Osteoblast (primary cell): ENCODE data around the gene MMP24OS. TPM values are rescaled to one million over a fixed set of nuclear protein-coding genes. Genes with fewer than 3 reads are reported as not detected.

Experiments used
- DNase-seq: peaks from one replicate; pipeline ENCODE4 v3.0.0; 2011; ENCODE audit warnings: low spot score, mixed read lengths; ENCODE audit not compliant: insufficient read length; ENCODE audit errors: missing footprints
- H2AFZ ChIP-seq: 2 replicates; pipeline ENCODE4 v1.6.0; 2011; ENCODE audit warnings: mild to moderate bottlenecking, low read length
- H3K27ac ChIP-seq: 2 replicates; pipeline ENCODE4 v1.5.1; 2011; ENCODE audit warnings: mild to moderate bottlenecking, low read depth, low read length, moderate library complexity
- H3K27me3 ChIP-seq: 2 replicates; pipeline ENCODE4 v1.6.0; 2012; ENCODE audit warnings: mild to moderate bottlenecking, control low read depth, inconsistent platforms, low read length, moderate library complexity; ENCODE audit not compliant: insufficient read depth
- H3K36me3 ChIP-seq: 2 replicates; pipeline ENCODE4 v1.5.1; 2011; ENCODE audit warnings: mild to moderate bottlenecking, low read length, control low read depth, moderate library complexity; ENCODE audit not compliant: insufficient read depth
- H3K4me1 ChIP-seq: 2 replicates; pipeline ENCODE4 v1.5.1; 2011; ENCODE audit warnings: mild to moderate bottlenecking, low read length, control low read depth, moderate library complexity; ENCODE audit not compliant: insufficient read depth
- H3K4me2 ChIP-seq: 2 replicates; pipeline ENCODE4 v1.6.0; 2011; ENCODE audit warnings: mild to moderate bottlenecking, low read length; ENCODE audit not compliant: insufficient read depth
- H3K4me3 ChIP-seq: fragments of 200-600 bp; sonication (generic); 3 replicates; pipeline ENCODE4 v1.5.1; 2012; ENCODE audit warnings: mild to moderate bottlenecking, low read length, inconsistent platforms; ENCODE audit not compliant: insufficient read depth
- H3K79me2 ChIP-seq: 2 replicates; pipeline ENCODE4 v1.6.0; 2012; ENCODE audit warnings: mild to moderate bottlenecking, low read length, control low read depth, inconsistent platforms; ENCODE audit not compliant: insufficient read depth
- H3K9me3 ChIP-seq: 2 replicates; pipeline ENCODE4 v1.5.1; 2011; ENCODE audit warnings: low read depth, low read length, control low read depth
- H4K20me1 ChIP-seq: 2 replicates; pipeline ENCODE4 v1.6.0; 2012; ENCODE audit warnings: mild to moderate bottlenecking, low read length, control low read depth; ENCODE audit not compliant: insufficient read depth
- total RNA-seq: library from RNA; depleted of rRNA; stranded (reverse); fragments of >200 nt; gene quantifications from 2 replicates; pipeline ENCODE4 v1.2.3, GENCODE V29; 2012
- TF ChIP-seq, protein P1 (sequence below): IDR thresholded peaks from 2 replicates; pipeline ENCODE4 v1.5.1; 2011; ENCODE audit warnings: mild to moderate bottlenecking, low read depth, low read length, moderate library complexity; ENCODE audit errors: extremely low read depth

MMP24OS gene
- total RNA-seq, 1 donor = 22.1 TPM

DNA sequence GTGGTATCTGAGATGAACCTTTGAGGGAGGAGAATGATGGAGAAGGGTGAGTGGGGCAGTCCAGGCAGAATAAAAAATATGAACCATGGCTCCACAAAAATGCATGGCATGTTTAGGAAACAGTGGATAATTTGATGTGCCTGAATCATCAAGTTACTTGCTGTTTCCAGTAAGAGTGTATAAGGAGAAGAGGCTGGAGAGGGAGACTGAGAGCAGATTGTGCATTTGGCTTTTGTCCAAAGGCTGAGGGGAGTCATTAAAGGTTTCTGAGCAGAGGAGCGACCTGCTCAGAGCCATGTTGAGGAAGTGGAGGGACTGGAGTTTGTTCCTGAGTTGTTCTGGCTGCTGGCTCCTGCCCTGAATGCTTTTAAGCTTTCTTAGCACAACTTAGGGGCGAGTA, 45.3 kb downstream of the MMP24OS start:
- peaks cover 2% of the 10 kb centered on the region for H4K20me1 ChIP-seq
- peak overlapping the region; percentile 29 for H3K27ac ChIP-seq
- TF ChIP-seq, protein P1, sequence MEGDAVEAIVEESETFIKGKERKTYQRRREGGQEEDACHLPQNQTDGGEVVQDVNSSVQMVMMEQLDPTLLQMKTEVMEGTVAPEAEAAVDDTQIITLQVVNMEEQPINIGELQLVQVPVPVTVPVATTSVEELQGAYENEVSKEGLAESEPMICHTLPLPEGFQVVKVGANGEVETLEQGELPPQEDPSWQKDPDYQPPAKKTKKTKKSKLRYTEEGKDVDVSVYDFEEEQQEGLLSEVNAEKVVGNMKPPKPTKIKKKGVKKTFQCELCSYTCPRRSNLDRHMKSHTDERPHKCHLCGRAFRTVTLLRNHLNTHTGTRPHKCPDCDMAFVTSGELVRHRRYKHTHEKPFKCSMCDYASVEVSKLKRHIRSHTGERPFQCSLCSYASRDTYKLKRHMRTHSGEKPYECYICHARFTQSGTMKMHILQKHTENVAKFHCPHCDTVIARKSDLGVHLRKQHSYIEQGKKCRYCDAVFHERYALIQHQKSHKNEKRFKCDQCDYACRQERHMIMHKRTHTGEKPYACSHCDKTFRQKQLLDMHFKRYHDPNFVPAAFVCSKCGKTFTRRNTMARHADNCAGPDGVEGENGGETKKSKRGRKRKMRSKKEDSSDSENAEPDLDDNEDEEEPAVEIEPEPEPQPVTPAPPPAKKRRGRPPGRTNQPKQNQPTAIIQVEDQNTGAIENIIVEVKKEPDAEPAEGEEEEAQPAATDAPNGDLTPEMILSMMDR = no peak
- H2AFZ ChIP-seq = peak overlapping the region; percentile 16
- H3K4me1 ChIP-seq = peaks cover 15% of the 10 kb centered on the region
- peak overlapping the region; percentile 25 for H3K4me2 ChIP-seq
- peaks cover under 1% of the 10 kb centered on the region for H3K27me3 ChIP-seq
- DNase-seq = peak; percentile 91
- no peaks in the 10 kb centered on the region for H3K79me2 ChIP-seq
- H3K36me3 ChIP-seq = no peaks in the 10 kb centered on the region
- H3K9me3 ChIP-seq = no peaks in the 10 kb centered on the region
- H3K4me3 ChIP-seq = no peak overlapping the region

GRCh38 chr20:35226884-35227681, 50.8 kb downstream of the MMP24OS start:
- Histone ChIP-seq H3K4me1 (peaks cover 5% of the 10 kb centered on the region), H4K20me1 (peaks cover 13% of the 10 kb centered on the region), H3K9me3 (no peaks in the 10 kb centered on the region), H3K27me3 (peaks cover 20% of the 10 kb centered on the region), H3K79me2 (no peaks in the 10 kb centered on the region), H3K36me3 (no peaks in the 10 kb centered on the region), H3K27ac (no peak overlapping the region), H2AFZ (no peak overlapping the region), H3K4me2 (peak overlapping the region; percentile 78), H3K4me3 (peak overlapping the region; percentile 59)
- DNase-seq = peak; percentile 96
- TF ChIP-seq, protein P1 = no peak

Other genes starting within 250 kb of the MMP24OS start
- gene TRPC4AP, start 185.3 kb downstream of the MMP24OS start, total RNA-seq = 98.7 and 98.8 TPM in 2 replicates
- gene EDEM2, start 130.8 kb downstream of the MMP24OS start, total RNA-seq = 32.2 and 41.8 TPM in 2 replicates
- gene PROCR, start 106.0 kb downstream of the MMP24OS start, total RNA-seq = 35.9 and 38.0 TPM in 2 replicates
- 0.88 and 1.1 TPM in 2 replicates for gene MMP24, start 51.4 kb downstream of the MMP24OS start, total RNA-seq
- 109 and 121 TPM in 2 replicates for gene EIF6, start 6.7 kb upstream of the MMP24OS start, total RNA-seq
- gene FAM83C, start 14.3 kb upstream of the MMP24OS start, total RNA-seq = not detected in 2 replicates
- gene UQCC1, start 133.9 kb upstream of the MMP24OS start, total RNA-seq = 15.2 and 20.3 TPM in 2 replicates
- 37.6 and 48.9 TPM in 2 replicates for gene GDF5, start 160.1 kb upstream of the MMP24OS start, total RNA-seq
- gene CEP250, start 177.5 kb upstream of the MMP24OS start, total RNA-seq = 23.3 and 23.5 TPM in 2 replicates